IPS DF 4.7 (cell line): ENCODE measurements around the gene TMEM41B.
"Not testable (repeated sequence)": the region's sequence is repeated elsewhere in the genome, so short reads cannot be mapped to it uniquely, and the experiment has no call there.

Experiments used
- DNase-seq: peaks from one replicate; pipeline ENCODE4 v3.0.0-alpha.2; 2013; ENCODE audit warnings: low spot score; ENCODE audit errors: extremely low read depth

Gene TMEM41B

DNA sequence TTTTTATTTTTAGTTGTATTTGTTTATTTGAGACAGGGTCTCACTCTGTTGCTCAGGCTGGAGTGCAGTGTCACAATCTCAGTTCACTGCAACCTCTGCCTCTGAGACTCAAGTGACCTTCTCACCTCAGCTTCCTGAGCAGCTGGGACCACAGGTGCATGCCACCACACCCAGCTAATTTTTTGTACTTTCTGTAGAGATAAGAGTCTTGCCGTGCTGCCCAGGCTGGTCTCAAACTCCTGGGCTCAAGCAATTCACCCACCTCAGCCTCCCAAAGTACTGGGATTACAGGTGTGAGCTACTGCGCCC, 53.6 kb downstream of the TMEM41B start:
- not testable (repeated sequence) for DNase-seq

DNA sequence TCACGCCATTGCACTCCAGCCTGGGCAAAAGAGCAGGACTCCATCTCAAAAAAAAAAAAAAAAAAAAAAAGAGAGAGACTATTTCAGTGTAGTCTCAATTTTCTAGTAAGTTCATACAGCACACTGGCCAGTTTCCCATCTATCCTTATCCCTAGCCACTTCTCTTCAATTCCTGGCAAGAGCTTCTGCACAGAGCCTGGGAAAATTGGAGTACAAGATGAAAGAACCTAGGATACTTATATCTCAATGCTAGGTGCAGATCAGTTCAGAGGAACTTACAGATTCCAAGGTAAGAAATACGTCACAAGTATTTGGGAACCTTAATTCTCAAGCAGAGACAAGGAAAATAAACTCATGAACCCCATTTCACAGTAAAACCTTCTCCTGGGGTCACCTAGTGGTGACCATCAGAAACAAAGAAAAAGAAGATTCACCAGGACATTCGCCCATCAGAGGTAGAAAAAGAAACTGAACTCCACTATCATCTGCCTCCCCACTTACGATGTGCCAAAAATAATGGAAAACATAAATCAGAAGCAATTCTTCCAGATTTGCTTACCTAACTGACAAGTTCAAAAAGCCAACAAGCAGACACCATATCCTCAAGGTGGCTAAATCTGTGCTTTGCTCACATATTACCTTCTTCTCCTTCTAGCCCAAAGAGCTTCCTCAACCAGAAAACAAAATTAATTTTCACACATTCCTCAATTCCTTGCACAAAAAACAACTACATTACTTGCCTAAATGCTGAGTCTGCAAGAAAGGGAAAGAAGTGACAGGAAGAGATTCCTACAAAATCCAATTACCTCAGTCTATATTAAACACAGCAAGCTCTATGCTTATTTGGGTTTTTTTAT, 54.2 kb downstream of the TMEM41B start:
- DNase-seq, result no peak

- not testable (repeated sequence) for DNase-seq
Observed at GRCh38 chr11:9258279-9258678, 56.1 kb downstream of the TMEM41B start.

DNA sequence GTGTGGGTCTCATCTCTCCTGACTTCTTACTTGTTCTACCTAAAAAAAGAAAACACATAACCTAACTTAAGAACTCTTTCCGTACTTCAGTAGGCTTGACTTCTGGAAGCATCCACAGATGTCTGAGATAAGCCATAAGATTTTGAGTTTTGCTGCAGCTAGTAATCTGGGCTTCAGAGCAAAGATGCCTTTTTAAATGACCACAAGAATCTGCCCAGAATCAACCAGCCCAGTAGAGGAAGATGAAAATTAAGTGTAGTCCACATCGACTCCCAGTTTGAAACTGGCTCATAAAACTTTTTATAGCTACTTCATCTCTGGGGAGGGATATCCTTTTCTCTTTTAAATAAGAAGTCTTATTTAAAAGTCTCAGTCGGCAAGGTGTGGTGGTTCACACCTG, 60.0 kb downstream of the TMEM41B start:
- no peak for DNase-seq

DNA sequence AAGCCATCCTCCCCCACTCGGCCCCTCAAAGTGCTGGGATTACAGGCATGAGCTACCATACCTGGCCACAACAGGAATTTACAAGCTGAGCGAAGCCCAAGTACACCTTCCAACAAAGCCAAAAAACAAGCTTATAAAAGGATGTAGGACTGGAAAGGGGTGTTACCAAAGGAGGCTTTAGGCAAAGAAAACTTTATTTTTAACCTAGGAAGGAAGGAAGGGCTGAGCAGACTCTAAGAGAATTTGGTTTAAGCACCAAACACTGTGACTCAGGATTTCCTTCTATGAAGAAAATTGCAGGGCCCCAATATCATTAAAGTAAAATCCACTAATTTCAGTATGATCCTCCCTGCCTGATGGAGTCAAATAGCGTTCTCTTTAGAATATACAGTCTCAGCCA, 61.3 kb downstream of the TMEM41B start:
- DNase-seq, result no peak

- DNase-seq, result no peak
Observed at GRCh38 chr11:9251311-9251710, 63.1 kb downstream of the TMEM41B start.

DNA sequence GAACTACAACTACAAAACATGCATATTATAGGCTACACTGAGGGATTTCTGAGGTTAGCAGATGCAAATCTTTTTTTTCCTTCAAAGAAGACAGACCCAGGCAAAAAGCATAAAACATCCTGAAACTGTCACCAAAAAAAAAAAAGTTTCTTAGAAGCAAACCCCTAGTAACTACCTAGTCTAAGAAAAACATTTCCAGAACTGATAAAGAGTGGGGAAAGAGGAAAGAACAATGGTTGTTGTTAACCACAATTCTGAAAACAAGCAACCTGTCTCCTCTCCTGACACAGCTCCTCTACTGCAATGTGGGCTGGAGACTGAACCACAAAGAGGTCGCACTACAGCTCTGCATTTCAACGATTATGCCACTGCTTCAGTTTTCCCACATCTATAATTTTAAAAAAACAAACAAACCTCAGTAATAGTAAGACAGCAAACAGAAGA, 64.2 kb downstream of the TMEM41B start:
- no peak for DNase-seq

- DNase-seq, result no peak
Observed at GRCh38 chr11:9249252-9249651, 65.1 kb downstream of the TMEM41B start.

- DNase-seq, result no peak
Observed at GRCh38 chr11:9247863-9248262, 66.5 kb downstream of the TMEM41B start.

GRCh38 chr11:9236242-9236641, 78.2 kb downstream of the TMEM41B start:
- DNase-seq, result not testable (repeated sequence)

DNA sequence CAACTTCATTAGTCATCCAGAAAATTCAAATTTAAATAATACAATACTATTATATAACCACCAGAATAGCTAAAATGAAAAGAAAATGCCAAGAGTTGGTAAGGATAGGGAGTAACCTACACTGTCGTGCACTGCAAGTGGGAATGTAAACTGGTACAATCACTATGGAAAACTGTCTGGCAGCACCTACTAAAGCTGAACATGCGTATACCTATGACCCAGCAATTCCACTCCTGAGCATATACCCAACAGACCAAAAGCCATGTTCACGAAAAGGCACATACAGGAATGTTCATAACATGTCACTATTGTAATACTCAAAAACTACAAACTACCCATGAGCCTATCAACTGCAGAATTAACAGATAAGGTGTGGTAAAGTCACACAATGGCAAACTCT, 81.9 kb downstream of the TMEM41B start:
- no peak for DNase-seq

GRCh38 chr11:9231848-9232177, 82.6 kb downstream of the TMEM41B start:
- DNase-seq, result no peak
